ENCODE data around the gene PGBD1. TPM values are rescaled to one million over a fixed set of nuclear protein-coding genes. Genes with fewer than 3 reads are reported as not detected.

The PGBD1 gene
- total RNA-seq, 1 experiment from 2014 or later = 9.0 TPM

DNA sequence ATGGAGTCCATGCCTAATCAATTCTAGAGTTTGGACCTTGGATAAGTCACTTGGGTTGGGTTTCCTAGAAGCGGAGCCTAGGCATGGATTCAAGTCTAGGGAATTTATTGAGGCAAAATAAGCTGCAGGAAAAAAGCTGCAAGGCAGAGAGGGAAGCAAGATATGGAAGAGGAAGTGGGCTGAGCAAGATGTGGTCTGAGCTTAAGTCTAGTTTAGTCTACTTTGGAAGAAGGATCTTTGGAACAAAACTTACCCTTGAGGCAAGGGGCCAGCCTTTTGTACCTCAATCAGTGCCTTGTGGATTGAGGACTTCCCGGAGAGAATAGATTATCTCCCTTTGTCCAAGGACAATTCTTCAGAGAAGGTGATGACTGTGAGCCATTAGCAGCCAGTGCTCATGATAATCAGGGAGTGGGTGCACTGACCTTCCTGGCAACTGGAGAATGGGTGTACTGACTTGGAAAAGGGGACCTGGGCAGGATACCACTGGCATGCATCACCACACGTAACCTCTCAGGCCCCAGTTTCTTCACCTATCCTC, 45.4 kb upstream of the PGBD1 start:
- H3K9me3 ChIP-seq (ENCODE audit: low read length) = no peaks in the 10 kb centered on the region
- no TSS peak for BruUV-seq (replicated peaks)
- H3K9me2 ChIP-seq (replicated peaks; ENCODE audit: low read length) = no peaks in the 10 kb centered on the region
- intact Hi-C loops (cut with micrococcal nuclease) = no loop called here
- no peak overlapping the region for H3K4me2 ChIP-seq (ENCODE audit: low read length)
- no peaks in the 10 kb centered on the region for H3K27me3 ChIP-seq (ENCODE audit: low read length)
- no peaks in the 10 kb centered on the region for H3K4me1 ChIP-seq (ENCODE audit: insufficient read depth, low read length)
- H3K4me3 ChIP-seq (ENCODE audit: low read length) = no peak overlapping the region
- no peak for ATAC-seq
- DNase-seq = no peak
- CTCF ChIA-PET = no interaction called here
- peaks cover 18% of the 10 kb centered on the region; the same call in 1 of the 2 replicates for H3K36me3 ChIP-seq (ENCODE audit: low read depth, low read length)
- H3K27ac ChIP-seq (ENCODE audit: low read length) = no peak overlapping the region
- no peak for TF ChIP-seq EZH2phosphoT487 (IDR thresholded peaks at IDR 0.05; ENCODE audit: borderline replicate concordance, low read length)
- TF ChIP-seq CTCF (conservative IDR thresholded peaks at IDR 0.05; ENCODE audit: low read depth, low read length) = no peak
- TF ChIP-seq EZH2 (IDR thresholded peaks at IDR 0.05; ENCODE audit: low read length, unreplicated experiment) = no peak
- POLR2A ChIA-PET (ENCODE audit: unreplicated experiment) = no interaction called here
- H3F3A ChIP-seq (ENCODE audit: low read length, unreplicated experiment) = no peaks in the 10 kb centered on the region
- H3K79me2 ChIP-seq (ENCODE audit: low read length) = no peaks in the 10 kb centered on the region
- H4K20me1 ChIP-seq (ENCODE audit: low read length) = no peaks in the 10 kb centered on the region
- no peak overlapping the region for H2AFZ ChIP-seq (ENCODE audit: low read length)
- no peak overlapping the region for H3K9ac ChIP-seq (ENCODE audit: low read length)

DNA sequence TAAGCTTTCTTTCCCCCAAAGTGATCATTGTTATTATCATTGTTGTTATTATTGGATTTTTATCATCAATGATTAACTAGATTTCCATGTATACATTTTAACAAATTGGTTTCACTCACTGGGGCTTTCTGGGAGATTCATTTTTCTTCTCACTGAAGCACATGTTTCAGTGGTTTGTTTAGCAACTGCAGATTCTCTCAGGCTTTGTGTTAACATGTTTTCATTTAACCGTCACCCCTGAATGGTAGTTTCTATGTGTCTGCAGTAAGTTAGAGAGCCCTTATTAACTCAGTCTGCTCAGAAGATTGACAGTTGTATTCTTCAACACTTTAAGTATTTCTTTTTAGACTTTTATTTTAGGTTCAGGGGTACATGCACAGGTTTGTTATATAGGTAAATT, 41.7 kb upstream of the PGBD1 start:
- Histone ChIP-seq H3K9ac (ENCODE audit: low read length) (no peak overlapping the region), H3K27me3 (ENCODE audit: low read length) (no peaks in the 10 kb centered on the region), H3K4me1 (ENCODE audit: insufficient read depth, low read length) (no peaks in the 10 kb centered on the region), H3K79me2 (ENCODE audit: low read length) (no peaks in the 10 kb centered on the region), H3K27ac (ENCODE audit: low read length) (no peak overlapping the region), H3K4me3 (ENCODE audit: low read length) (no peak overlapping the region), H3F3A (ENCODE audit: low read length, unreplicated experiment) (no peaks in the 10 kb centered on the region), H3K4me2 (ENCODE audit: low read length) (no peak overlapping the region), H2AFZ (ENCODE audit: low read length) (no peak overlapping the region), H3K9me3 (ENCODE audit: low read length) (no peaks in the 10 kb centered on the region), H3K36me3 (ENCODE audit: low read depth, low read length) (peaks cover 8% of the 10 kb centered on the region; the same call in 1 of the 2 replicates), H4K20me1 (ENCODE audit: low read length) (no peaks in the 10 kb centered on the region), H3K9me2 (replicated peaks; ENCODE audit: low read length) (no peaks in the 10 kb centered on the region)
- CTCF ChIA-PET = no interaction called here
- no TSS peak for BruUV-seq (replicated peaks)
- POLR2A ChIA-PET (ENCODE audit: unreplicated experiment) = no interaction called here
- ATAC-seq (no peak), DNase-seq (no peak)
- TF ChIP-seq EZH2phosphoT487 (IDR thresholded peaks at IDR 0.05; ENCODE audit: borderline replicate concordance, low read length) (no peak), EZH2 (IDR thresholded peaks at IDR 0.05; ENCODE audit: low read length, unreplicated experiment) (no peak)
- intact Hi-C loops (cut with micrococcal nuclease) = no loop called here

DNA sequence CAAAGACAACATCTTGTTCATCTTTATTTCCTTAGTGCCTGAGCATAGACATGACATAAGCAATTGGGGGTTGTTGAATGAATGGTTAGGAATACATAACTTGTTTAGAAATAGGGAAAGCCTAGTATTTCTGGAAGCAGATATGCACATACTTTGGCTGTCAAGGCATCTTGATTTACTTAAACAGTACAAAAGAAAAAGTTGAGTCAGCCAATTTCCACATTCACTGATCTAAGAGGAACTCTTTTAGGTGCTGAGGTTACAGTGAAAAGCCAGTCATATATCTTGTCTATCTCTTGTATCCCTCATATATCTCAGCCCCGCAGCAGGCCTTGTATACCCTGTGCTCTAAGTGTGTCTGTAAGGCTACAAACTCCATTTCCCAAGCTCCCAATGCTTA, 40.9 kb upstream of the PGBD1 start:
- Histone ChIP-seq H3K4me2 (ENCODE audit: low read length) (no peak overlapping the region), H3K79me2 (ENCODE audit: low read length) (no peaks in the 10 kb centered on the region), H4K20me1 (ENCODE audit: low read length) (no peaks in the 10 kb centered on the region), H3K9me3 (ENCODE audit: low read length) (no peaks in the 10 kb centered on the region), H3K9ac (ENCODE audit: low read length) (no peak overlapping the region), H3K4me3 (ENCODE audit: low read length) (no peak overlapping the region), H3K9me2 (replicated peaks; ENCODE audit: low read length) (no peaks in the 10 kb centered on the region), H3K36me3 (ENCODE audit: low read depth, low read length) (0 out of 2 replicates have a peak, but pooled peaks cover 8% of the 10 kb centered on the region), H3K4me1 (ENCODE audit: insufficient read depth, low read length) (no peaks in the 10 kb centered on the region), H3K27ac (ENCODE audit: low read length) (no peak overlapping the region), H3F3A (ENCODE audit: low read length, unreplicated experiment) (no peaks in the 10 kb centered on the region), H3K27me3 (ENCODE audit: low read length) (no peaks in the 10 kb centered on the region), H2AFZ (ENCODE audit: low read length) (no peak overlapping the region)
- intact Hi-C loops (cut with micrococcal nuclease) = no loop called here
- CTCF ChIA-PET = no interaction called here
- DNase-seq = no peak
- no peak for ATAC-seq
- BruUV-seq (replicated peaks) = no TSS peak
- POLR2A ChIA-PET (ENCODE audit: unreplicated experiment) = no interaction called here
- TF ChIP-seq EZH2phosphoT487 (IDR thresholded peaks at IDR 0.05; ENCODE audit: borderline replicate concordance, low read length) = no peak
- no peak for TF ChIP-seq EZH2 (IDR thresholded peaks at IDR 0.05; ENCODE audit: low read length, unreplicated experiment)
- no peak for TF ChIP-seq CTCF (conservative IDR thresholded peaks at IDR 0.05; ENCODE audit: low read depth, low read length)
